Activated naive CD4-positive, alpha-beta T cell treated with anti-CD3 and anti-CD28 coated beads for 36 hours (primary cell): ENCODE results near the gene TMEM115. TPM values are rescaled to one million over a fixed set of nuclear protein-coding genes. Genes with fewer than 3 reads are reported as not detected.

Source experiments
- CTCF ChIA-PET: fragments of 350-600 bp; sonication (Branson Sonifier 250); formaldehyde crosslinking; loops from one replicate; lab custom pipeline; 2021; ENCODE audit warnings: antibody characterized with exemption; lab: Charles Lee
- DNase-seq: peaks from one replicate; pipeline ENCODE4 v3.0.0-alpha.2; 2020
- H3K27ac Mint-ChIP-seq: one replicate; pipeline ENCODE4 v1.8.0; 2021; ENCODE audit warnings: mild to moderate bottlenecking, mixed read lengths
- H3K27me3 Mint-ChIP-seq: one replicate; pipeline ENCODE4 v1.8.0; 2021; ENCODE audit warnings: low read depth, mixed read lengths
- H3K36me3 Mint-ChIP-seq: one replicate; pipeline ENCODE4 v1.8.0; 2021; ENCODE audit warnings: low read depth, mixed read lengths
- H3K4me1 Mint-ChIP-seq: one replicate; pipeline ENCODE4 v1.8.0; 2021; ENCODE audit warnings: low read depth, mixed read lengths
- H3K4me3 Mint-ChIP-seq: one replicate; pipeline ENCODE4 v1.8.0; 2021; ENCODE audit warnings: mild to moderate bottlenecking, moderate library complexity, mixed read lengths
- H3K9me3 Mint-ChIP-seq: one replicate; pipeline ENCODE4 v1.8.0; 2021; ENCODE audit warnings: mixed read lengths
- intact Hi-C: fragments of 100-400 bp; cut with micrococcal nuclease; formaldehyde crosslinking; loops from one replicate; pipeline ENCODE4 v1.15.1; 2023
- total RNA-seq, 2 experiments: library from RNA; stranded (reverse); gene quantifications; one replicate each; pipeline ENCODE4 v1.2.3, GENCODE V29; 2021

Gene TMEM115
- total RNA-seq, 2 experiments from 2014 or later = 10.6 to 11.1 TPM

GRCh38 chr3:50324351-50325112, 34.8 kb downstream of the TMEM115 start:
- CTCF ChIA-PET = interaction anchor here (0.7 to 5.7 kb wide), 12 partner anchors 9 to 130 kb away, joined by 3 to 31 read pairs (median 4); partner anchors contain the start of genes HYAL1, HYAL3, IFRD2 and NAA80
- Mint-ChIP-seq H3K27ac (no peak overlapping the region), H3K4me1 (peaks cover 27% of the 10 kb centered on the region)

DNA sequence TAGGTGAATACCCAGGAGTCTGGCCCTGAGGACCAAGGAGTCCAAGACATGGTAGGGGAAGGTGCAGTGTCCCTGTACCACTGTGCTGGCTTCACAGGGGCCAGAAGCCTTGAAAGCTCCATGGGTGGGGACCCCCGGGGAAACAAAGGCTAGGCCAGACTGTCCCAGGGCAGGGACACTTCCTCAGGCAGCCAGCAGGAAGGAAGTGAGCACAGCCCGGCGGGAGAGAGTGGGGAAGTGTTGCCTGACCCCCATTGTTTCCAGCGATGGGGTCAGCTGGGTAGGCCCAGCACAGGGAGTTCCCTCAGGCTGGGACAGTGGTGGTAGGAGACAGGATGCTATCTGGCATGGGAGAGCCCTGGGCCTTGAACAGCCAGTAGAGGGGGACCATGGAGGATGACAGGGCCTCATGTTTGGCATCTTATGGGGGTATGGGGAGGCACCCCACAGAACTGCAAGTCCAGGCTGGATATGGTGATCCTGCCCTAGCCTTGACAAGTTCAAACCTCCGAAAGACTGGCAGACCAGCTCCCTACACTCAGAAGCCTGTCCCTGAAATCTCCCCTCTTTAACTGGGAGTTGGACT, 35.6 kb downstream of the TMEM115 start:
- intact Hi-C loops = loop anchor here (1.0 to 5.0 kb wide), 2 partner anchors 49 to 131 kb away; partner anchors contain the start of gene GNAT1

More at GRCh38 chr3:50324351-50325112, 34.8 kb downstream of the TMEM115 start:
- no peaks in the 10 kb centered on the region for H3K27me3 Mint-ChIP-seq
- H3K9me3 Mint-ChIP-seq = no peaks in the 10 kb centered on the region
- intact Hi-C loops = loop anchor here (1.0 to 5.0 kb wide), 2 partner anchors 50 to 132 kb away; partner anchors contain the start of gene GNAT1
- no peak overlapping the region for H3K4me3 Mint-ChIP-seq
- DNase-seq = peak; percentile 59
- H3K36me3 Mint-ChIP-seq = peaks cover 2% of the 10 kb centered on the region

DNA sequence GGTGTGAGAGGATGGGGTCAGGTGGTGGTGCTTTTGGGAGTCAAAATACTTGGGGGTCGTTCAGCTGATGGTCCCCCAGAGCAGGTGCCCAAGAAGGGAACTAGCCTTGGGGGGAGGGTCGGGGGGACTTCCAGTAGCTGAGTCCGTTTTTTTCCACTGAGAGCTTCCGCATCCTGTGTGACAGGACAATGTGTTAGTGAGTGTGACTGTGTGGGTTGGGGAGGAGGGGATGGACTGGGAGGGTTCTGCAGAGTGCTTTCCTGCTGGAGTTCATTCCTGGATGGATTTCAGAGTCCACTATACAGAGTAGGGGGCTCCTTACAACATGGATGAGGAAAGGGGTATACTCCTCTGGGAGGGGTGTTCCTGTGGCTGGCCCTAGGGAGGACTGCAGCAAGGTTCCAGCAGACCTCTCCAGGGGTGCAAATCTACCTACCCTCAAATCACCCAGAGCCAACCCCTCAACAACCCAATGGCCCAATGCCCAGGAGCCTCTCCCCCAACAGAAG, 36.2 kb downstream of the TMEM115 start:
- peak overlapping the region; percentile 30 for H3K27ac Mint-ChIP-seq
- intact Hi-C loops = loop anchor here (5.0 kb wide), 1 partner anchor 131 kb away; the partner anchor contains the start of gene GNAT1
- CTCF ChIA-PET = interaction anchor here (1.6 to 5.7 kb wide), 6 partner anchors 8 to 31 kb away, joined by 4 to 31 read pairs (median 14); partner anchors contain the start of genes HYAL1, HYAL3, IFRD2 and NAA80
- no peaks in the 10 kb centered on the region for H3K9me3 Mint-ChIP-seq
- H3K4me1 Mint-ChIP-seq = peaks cover 37% of the 10 kb centered on the region
- DNase-seq = no peak
- no peak overlapping the region for H3K4me3 Mint-ChIP-seq
- H3K36me3 Mint-ChIP-seq = no peaks in the 10 kb centered on the region
- H3K27me3 Mint-ChIP-seq = no peaks in the 10 kb centered on the region

More for the DNA sequence above, 35.6 kb downstream of the TMEM115 start:
- DNase-seq = no peak
- H3K9me3 Mint-ChIP-seq = no peaks in the 10 kb centered on the region
- H3K27me3 Mint-ChIP-seq = no peaks in the 10 kb centered on the region
- H3K27ac Mint-ChIP-seq = peak overlapping the region; percentile 30
- no peaks in the 10 kb centered on the region for H3K36me3 Mint-ChIP-seq
- H3K4me3 Mint-ChIP-seq = no peak overlapping the region
- CTCF ChIA-PET = interaction anchor here (0.7 to 5.7 kb wide), 11 partner anchors 9 to 60 kb away, joined by 3 to 31 read pairs (median 5); partner anchors contain the start of genes HYAL1, HYAL3, IFRD2 and NAA80
- peaks cover 33% of the 10 kb centered on the region for H3K4me1 Mint-ChIP-seq

DNA sequence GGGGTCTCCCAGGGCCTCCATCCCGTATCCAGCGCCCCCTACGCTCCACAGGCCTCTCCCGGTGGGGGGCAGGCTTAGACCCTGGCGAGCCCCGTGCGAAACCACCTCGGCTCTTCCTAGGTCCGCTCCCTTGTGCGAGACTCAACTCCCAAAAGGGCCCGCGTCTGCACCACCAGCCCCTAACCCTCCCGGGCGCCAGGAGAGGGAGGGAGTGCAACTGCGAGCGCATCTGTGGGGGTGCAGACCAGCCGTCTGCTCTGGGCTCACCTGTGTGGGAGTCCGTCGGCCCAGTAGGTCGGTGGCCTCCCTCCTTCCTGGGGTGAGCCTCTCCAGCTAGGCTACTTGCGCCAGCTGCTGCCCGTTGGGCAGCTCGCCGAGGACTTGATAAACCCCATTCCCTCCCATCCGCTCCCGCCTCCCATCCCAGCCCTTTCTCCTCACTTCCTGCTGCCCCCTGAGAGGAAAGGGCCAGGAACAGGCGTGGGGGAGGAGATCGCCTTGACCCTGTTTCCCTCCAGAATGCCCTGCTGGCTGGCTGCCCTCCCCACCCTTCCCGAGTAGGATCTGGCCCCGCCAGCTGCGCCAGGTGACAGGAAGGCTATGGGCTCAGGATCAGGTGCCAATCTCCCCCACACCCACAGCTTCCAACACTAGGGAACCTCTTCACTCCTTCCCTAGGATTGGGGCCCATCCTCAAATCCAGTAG, 36.8 kb downstream of the TMEM115 start, which contains the start of gene HYAL2:
Gene HYAL2, minus strand, starts transcription at position 360 of the 706 bp plus-strand sequence. CDS start 2,256 bp downstream, outside the sequence.
- peak within 1 kb of the TSS; percentile 80 for H3K27ac Mint-ChIP-seq
- peaks cover 37% of the 10 kb centered on the region for H3K4me1 Mint-ChIP-seq
- DNase-seq = no peak
- CTCF ChIA-PET = interaction anchor here (1.6 to 5.7 kb wide), 7 partner anchors 8 to 64 kb away, joined by 3 to 31 read pairs (median 13); partner anchors contain the start of genes HYAL1, HYAL3, IFRD2 and NAA80
- H3K9me3 Mint-ChIP-seq = no peaks in the 10 kb centered on the region
- intact Hi-C loops = loop anchor here (5.0 kb wide), 1 partner anchor 130 kb away; the partner anchor contains the start of gene GNAT1
- H3K27me3 Mint-ChIP-seq = no peaks in the 10 kb centered on the region
- H3K36me3 Mint-ChIP-seq = no peaks in the 10 kb centered on the region
- peak within 1 kb of the TSS; percentile 73 for H3K4me3 Mint-ChIP-seq

DNA sequence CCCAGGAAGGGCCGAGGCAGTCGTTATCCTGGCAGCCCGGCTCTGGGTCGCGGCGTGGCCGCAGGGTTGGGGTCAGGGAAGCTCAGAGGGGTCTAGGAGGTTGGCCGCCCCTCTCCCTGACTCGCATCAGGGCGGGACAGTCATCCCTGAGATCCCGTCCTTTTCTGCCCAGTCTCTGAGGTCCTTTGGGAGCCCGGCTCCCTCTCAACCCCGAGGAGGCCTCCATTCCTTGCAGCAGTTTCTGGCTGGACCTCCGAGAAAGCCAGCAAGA, 37.3 kb downstream of the TMEM115 start:
- H3K27ac Mint-ChIP-seq = no peak overlapping the region
- CTCF ChIA-PET = interaction anchor here (0.6 to 5.7 kb wide), 5 partner anchors 15 to 64 kb away, joined by 3 to 31 read pairs (median 3); partner anchors contain the start of genes HYAL3 and NAA80
- DNase-seq = no peak
- no peaks in the 10 kb centered on the region for H3K9me3 Mint-ChIP-seq
- peaks cover 38% of the 10 kb centered on the region for H3K4me1 Mint-ChIP-seq
- intact Hi-C loops = loop anchor here (5.0 kb wide), 1 partner anchor 130 kb away; the partner anchor contains the start of gene GNAT1
- no peak overlapping the region for H3K4me3 Mint-ChIP-seq
- no peaks in the 10 kb centered on the region for H3K36me3 Mint-ChIP-seq
- no peaks in the 10 kb centered on the region for H3K27me3 Mint-ChIP-seq

DNA sequence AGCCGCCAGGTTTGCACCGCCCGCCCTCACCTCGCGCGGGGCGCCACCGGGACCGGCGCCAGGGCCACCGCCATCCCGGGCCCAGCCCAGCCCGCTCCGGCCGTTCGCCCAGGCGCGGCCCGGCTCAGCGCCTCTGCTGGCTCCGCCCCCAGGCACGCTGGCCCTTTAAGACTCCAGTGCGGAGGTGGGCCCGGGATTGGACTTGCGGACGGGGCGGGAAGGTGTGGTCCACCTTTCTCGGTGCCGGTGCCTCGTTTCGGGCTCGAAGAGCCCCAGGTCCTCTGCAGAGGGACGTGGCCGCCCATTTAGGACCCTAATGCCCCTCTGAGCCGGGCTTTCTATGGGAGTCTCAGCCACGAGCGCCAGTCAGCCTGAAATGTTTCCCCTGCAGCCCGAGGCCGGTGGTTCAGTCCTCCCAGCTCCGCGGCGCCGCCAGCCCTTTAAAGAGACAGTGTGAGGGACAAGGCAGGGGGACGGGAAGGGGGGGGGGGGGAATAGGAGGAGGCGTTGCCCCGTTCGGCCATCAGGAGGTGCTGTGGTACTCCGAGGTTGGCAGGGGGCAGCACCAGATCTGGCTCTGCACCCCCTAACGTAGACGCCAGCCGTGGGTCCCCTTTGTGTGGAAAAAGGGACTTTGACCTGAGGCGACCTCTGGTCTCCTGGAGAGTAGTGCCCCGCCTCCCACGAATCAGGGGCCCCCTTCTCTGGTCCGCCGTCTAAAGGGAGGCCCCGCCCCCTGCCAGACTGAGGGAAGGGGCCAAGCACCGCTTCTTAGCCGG, 37.8 kb downstream of the TMEM115 start:
- Mint-ChIP-seq H3K27me3 (no peaks in the 10 kb centered on the region), H3K36me3 (no peaks in the 10 kb centered on the region), H3K27ac (peak overlapping the region; percentile 80), H3K4me3 (peak overlapping the region; percentile 86), H3K9me3 (no peaks in the 10 kb centered on the region), H3K4me1 (peaks cover 38% of the 10 kb centered on the region)
- intact Hi-C loops = loop anchor here (1.0 to 5.0 kb wide), 4 partner anchors 22 to 129 kb away; partner anchors contain the start of genes GNAT1, HYAL3, IFRD2 and NAA80
- CTCF ChIA-PET = interaction anchor here (0.6 to 5.7 kb wide), 7 partner anchors 16 to 125 kb away, joined by 3 to 31 read pairs (median 3); partner anchors contain the start of genes HYAL3 and NAA80
- peak; percentile 83 for DNase-seq

- intact Hi-C loops = loop anchor here (1.0 to 5.0 kb wide), 4 partner anchors 22 to 129 kb away; partner anchors contain the start of genes GNAT1, HYAL3, IFRD2 and NAA80
- peak; percentile 51 for DNase-seq
- Mint-ChIP-seq H3K4me3 (peak overlapping the region; percentile 86), H3K27me3 (no peaks in the 10 kb centered on the region), H3K4me1 (peaks cover 39% of the 10 kb centered on the region), H3K27ac (no peak overlapping the region), H3K36me3 (no peaks in the 10 kb centered on the region), H3K9me3 (no peaks in the 10 kb centered on the region)
- CTCF ChIA-PET = interaction anchor here (0.6 to 5.7 kb wide), 8 partner anchors 11 to 125 kb away, joined by 3 to 31 read pairs (median 3); partner anchors contain the start of genes HYAL3 and NAA80
Measured at GRCh38 chr3:50320853-50321335, 38.4 kb downstream of the TMEM115 start.

GRCh38 chr3:50319894-50320625, 39.3 kb downstream of the TMEM115 start:
- no peak for DNase-seq
- no peaks in the 10 kb centered on the region for H3K36me3 Mint-ChIP-seq
- H3K27me3 Mint-ChIP-seq = no peaks in the 10 kb centered on the region
- intact Hi-C loops = loop anchor here (5.0 kb wide), 1 partner anchor 128 kb away; the partner anchor contains the start of gene GNAT1
- CTCF ChIA-PET = interaction anchor here (0.6 to 3.0 kb wide), 3 partner anchors 12 to 20 kb away, joined by 3 to 12 read pairs (median 3); partner anchors contain the start of genes HYAL3 and NAA80
- no peaks in the 10 kb centered on the region for H3K9me3 Mint-ChIP-seq
- H3K4me3 Mint-ChIP-seq = peak overlapping the region; percentile 86
- H3K4me1 Mint-ChIP-seq = peaks cover 37% of the 10 kb centered on the region
- H3K27ac Mint-ChIP-seq = no peak overlapping the region

DNA sequence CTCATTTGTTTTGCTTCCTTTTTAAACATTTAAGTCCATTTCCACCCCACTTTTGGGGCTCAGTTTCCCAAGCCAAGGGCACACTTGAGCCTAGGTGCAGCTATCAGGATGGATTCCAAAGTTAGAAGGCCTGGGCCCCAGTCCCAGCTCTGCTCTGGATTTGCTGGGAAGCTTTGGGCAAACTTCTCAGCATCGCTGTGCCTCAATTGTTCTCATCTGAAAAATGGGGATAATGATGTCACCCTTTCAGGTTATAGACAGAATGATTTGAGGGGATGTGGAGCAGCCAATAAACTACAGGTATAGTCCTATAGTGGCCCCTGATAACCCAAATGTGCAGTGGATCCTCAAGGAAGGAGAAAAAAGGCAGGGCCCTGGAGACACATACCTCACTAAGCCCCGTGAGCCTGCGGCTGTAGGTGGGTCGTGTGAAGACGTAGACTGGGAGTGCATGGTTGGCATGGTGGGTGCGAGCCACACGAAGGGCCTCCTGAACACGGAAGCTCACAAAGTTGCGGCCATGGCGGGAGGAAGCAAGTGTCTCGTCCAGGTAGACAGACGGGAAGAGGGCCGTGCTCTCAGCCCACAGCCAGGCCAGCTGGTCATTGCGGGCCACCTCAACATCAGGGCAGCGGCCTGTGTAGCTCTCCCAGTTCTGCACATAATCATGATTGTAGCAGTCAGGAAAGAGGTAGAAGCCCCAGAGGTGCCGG, 40.0 kb downstream of the TMEM115 start:
- H3K27me3 Mint-ChIP-seq = no peaks in the 10 kb centered on the region
- no peaks in the 10 kb centered on the region for H3K9me3 Mint-ChIP-seq
- DNase-seq = no peak
- peaks cover 33% of the 10 kb centered on the region for H3K4me1 Mint-ChIP-seq
- no peak overlapping the region for H3K4me3 Mint-ChIP-seq
- intact Hi-C loops = no loop called here
- no peak overlapping the region for H3K27ac Mint-ChIP-seq
- H3K36me3 Mint-ChIP-seq = no peaks in the 10 kb centered on the region
- CTCF ChIA-PET = interaction anchor here (3.0 kb wide), 1 partner anchor 20 kb away, joined by 12 read pairs; the partner anchor contains the start of genes HYAL3 and NAA80
